ENCODE data around the gene COQ8A. TPM values are rescaled to one million over a fixed set of nuclear protein-coding genes. Genes with fewer than 3 reads are reported as not detected.

The COQ8A gene
- total and polyA plus RNA-seq, 12 donors = 30.1 to 990 (median 405) TPM

GRCh38 chr1:226977643-226978431 lies 37.7 kb downstream of the COQ8A start:
- H3K9me3 ChIP-seq (replicated peaks in 1 of 3) = no peaks in the 10 kb centered on the region
- intact Hi-C loops (cut with DNase I) = no loop called here
- peaks cover 0 to 53% of the 10 kb centered on the region in 2 donors for H3K36me3 ChIP-seq (replicated peaks in 1 of 2)
- peak overlapping the region in 1 of 5 donors; percentile 80 for H3K27ac ChIP-seq
- H3K4me1 ChIP-seq (replicated peaks in 1 of 2) = peaks cover 47 to 53% of the 10 kb centered on the region in 2 donors
- TF ChIP-seq CTCF (IDR thresholded peaks at IDR 0.05) (no peak), POLR2A (IDR thresholded peaks at IDR 0.05) (no peak)
- DNase-seq = peak in 3 of 7 donors; percentile 17 to 40 (median 22)
- no peaks in the 10 kb centered on the region for H3K27me3 ChIP-seq
- WGBS, 4 donors = 84 to 94% (median 92%) methylated on average over 18 to 20 of the region's 20 CpGs
- H3K4me3 ChIP-seq = no peak overlapping the region

DNA sequence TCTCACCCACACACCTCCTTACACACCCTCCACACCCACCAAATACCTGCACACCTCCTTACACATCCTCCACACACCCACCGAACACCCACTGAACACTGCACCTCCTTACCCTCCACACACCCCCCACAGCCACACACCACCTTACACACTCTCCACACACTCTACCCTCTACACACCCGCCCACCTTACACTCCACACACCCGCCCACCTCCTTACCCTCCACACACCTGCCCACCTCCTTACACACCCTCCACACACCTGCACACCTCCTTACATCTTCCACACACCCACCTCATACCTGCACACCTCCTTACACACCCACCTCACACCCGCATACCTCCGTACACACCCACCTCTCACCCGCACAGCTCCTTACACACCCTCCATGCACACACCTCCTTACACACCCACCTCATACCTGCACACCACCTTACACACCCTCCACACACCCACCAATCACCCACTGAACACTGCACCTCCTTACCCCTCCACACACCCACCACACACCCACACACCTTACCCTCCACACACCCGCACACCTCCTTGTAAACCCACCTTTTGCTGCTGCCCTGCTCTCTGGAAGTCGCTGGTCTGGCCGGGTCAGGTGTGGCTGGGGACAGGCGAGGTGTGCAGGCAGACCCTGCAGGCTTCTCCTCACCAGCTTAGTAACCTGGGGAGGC lies 38.5 kb downstream of the COQ8A start:
- 92 to 96% (median 94%) methylated on average over 5 to 10 of the region's 10 CpGs for WGBS, 4 donors
- peaks cover 39 to 46% of the 10 kb centered on the region in 2 donors for H3K4me1 ChIP-seq (replicated peaks in 1 of 2)

DNA sequence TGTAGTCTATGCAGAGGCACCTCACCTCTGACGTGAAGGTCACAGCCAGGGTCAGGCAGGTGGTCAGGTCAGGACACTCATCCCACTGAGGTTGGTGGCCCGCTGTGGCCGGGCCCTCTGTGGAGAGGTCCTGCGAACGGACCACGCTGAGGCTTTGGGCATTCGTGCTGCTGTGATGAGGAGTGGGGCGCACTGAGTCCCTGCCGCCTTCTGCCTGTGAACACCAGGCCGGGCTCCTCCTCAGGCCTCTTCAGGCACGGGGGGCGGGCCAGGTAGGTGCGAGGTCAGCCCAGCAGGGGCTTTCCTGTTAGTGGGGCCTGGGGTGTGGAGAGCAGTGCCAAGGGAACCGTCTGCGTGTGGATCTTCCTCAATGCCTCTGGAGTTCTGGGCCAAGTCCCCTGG lies 39.0 kb downstream of the COQ8A start:
- Histone ChIP-seq H3K4me3 (no peak overlapping the region), H3K9me3 (replicated peaks in 1 of 3) (no peaks in the 10 kb centered on the region), H3K36me3 (replicated peaks in 1 of 2) (peaks cover 0 to 66% of the 10 kb centered on the region in 2 donors), H3K27ac (peak overlapping the region in 4 of 5 donors; percentile 7 to 80 (median 57)), H3K27me3 (no peaks in the 10 kb centered on the region), H3K4me1 (replicated peaks in 1 of 2) (peaks cover 34 to 41% of the 10 kb centered on the region in 2 donors)
- 77 to 83% (median 81%) methylated on average over 1 to 15 of the region's 15 CpGs for WGBS, 4 donors
- no peak for TF ChIP-seq POLR2A (IDR thresholded peaks at IDR 0.05)
- TF ChIP-seq CTCF (IDR thresholded peaks at IDR 0.05) = no peak
- peak in 5 of 7 donors; percentile 14 to 53 (median 27) for DNase-seq
- intact Hi-C loops (cut with DNase I) = no loop called here

More for the DNA sequence above, 38.5 kb downstream of the COQ8A start:
- no peak overlapping the region for H3K4me3 ChIP-seq
- TF ChIP-seq CTCF (IDR thresholded peaks at IDR 0.05) (no peak), POLR2A (IDR thresholded peaks at IDR 0.05) (no peak)
- peaks cover 0 to 61% of the 10 kb centered on the region in 2 donors for H3K36me3 ChIP-seq (replicated peaks in 1 of 2)
- H3K27me3 ChIP-seq = no peaks in the 10 kb centered on the region
- peak in 1 of 7 donors; percentile 18 for DNase-seq
- intact Hi-C loops (cut with DNase I) = no loop called here
- H3K9me3 ChIP-seq (replicated peaks in 1 of 3) = no peaks in the 10 kb centered on the region
- peak overlapping the region in 3 of 5 donors; percentile 57 to 80 (median 57) for H3K27ac ChIP-seq

- Histone ChIP-seq H3K27ac (peak overlapping the region in 4 of 5 donors; percentile 7 to 80 (median 57)), H3K4me3 (no peak overlapping the region), H3K27me3 (no peaks in the 10 kb centered on the region), H3K4me1 (replicated peaks in 1 of 2) (peaks cover 29 to 36% of the 10 kb centered on the region in 2 donors), H3K36me3 (replicated peaks in 1 of 2) (peaks cover 0 to 71% of the 10 kb centered on the region in 2 donors), H3K9me3 (replicated peaks in 1 of 3) (no peaks in the 10 kb centered on the region)
- DNase-seq = peak in 6 of 7 donors; percentile 52 to 69 (median 67)
- 50 to 61% (median 54%) methylated on average over 10 to 12 of the region's 12 CpGs for WGBS, 4 donors
- intact Hi-C loops (cut with DNase I) = no loop called here
- TF ChIP-seq CTCF (IDR thresholded peaks at IDR 0.05) = no peak
- no peak for TF ChIP-seq POLR2A (IDR thresholded peaks at IDR 0.05)
Observed at GRCh38 chr1:226979517-226980121, 39.5 kb downstream of the COQ8A start.

All from adrenal gland (tissue), 12 donors.